Hepatocyte (in vitro differentiated cells): ENCODE measurements around the gene LDB1.

Source experiments
- EZH2phosphoT487 ChIP-seq: fragments of 200-600 bp; sonication (generic); IDR thresholded peaks from one replicate; pipeline ENCODE4 v1.6.1; 2018; ENCODE audit warnings: antibody characterized with exemption, mild to moderate bottlenecking, low read depth, moderate library complexity; ENCODE audit not compliant: unreplicated experiment, severe bottlenecking
- TF ChIP-seq, protein P1 (sequence below): fragments of 200-600 bp; sonication (generic); IDR thresholded peaks from 2 replicates; pipeline ENCODE4 v1.5.1; 2016; ENCODE audit warnings: antibody characterized with exemption, mild to moderate bottlenecking; ENCODE audit not compliant: poor library complexity

DNA sequence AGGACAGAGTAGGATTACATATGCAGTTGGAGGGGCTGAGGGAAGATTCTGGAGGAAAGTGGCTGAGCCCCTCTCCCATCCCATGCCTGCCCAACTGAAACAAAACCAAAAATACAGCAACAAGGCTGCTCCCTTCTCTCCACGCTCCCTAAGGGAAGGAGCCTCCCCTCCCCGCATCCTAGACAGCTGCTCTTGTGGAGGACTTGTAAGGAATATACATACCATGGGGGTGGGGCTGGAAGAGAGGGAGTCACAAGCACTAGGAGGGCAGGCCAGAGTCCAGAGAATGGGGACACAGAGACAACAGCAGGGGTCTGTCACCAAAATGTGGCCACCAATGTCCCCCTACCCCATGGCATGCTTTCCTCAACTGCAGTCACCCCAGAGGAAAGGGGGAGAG lies 13.2 kb downstream of the LDB1 start:
- TF ChIP-seq EZH2phosphoT487 = no peak
- TF ChIP-seq, protein P1, sequence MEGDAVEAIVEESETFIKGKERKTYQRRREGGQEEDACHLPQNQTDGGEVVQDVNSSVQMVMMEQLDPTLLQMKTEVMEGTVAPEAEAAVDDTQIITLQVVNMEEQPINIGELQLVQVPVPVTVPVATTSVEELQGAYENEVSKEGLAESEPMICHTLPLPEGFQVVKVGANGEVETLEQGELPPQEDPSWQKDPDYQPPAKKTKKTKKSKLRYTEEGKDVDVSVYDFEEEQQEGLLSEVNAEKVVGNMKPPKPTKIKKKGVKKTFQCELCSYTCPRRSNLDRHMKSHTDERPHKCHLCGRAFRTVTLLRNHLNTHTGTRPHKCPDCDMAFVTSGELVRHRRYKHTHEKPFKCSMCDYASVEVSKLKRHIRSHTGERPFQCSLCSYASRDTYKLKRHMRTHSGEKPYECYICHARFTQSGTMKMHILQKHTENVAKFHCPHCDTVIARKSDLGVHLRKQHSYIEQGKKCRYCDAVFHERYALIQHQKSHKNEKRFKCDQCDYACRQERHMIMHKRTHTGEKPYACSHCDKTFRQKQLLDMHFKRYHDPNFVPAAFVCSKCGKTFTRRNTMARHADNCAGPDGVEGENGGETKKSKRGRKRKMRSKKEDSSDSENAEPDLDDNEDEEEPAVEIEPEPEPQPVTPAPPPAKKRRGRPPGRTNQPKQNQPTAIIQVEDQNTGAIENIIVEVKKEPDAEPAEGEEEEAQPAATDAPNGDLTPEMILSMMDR = no peak
